Stomach smooth muscle (tissue), 2 donors: ENCODE measurements around the gene GCLC.

Experiments
- H3K27ac ChIP-seq: one replicate; pipeline ENCODE4 v1.7.0; 2013; ENCODE audit warnings: mild to moderate bottlenecking, low read length, inconsistent platforms
- H3K27me3 ChIP-seq, 2 donors: one replicate each; pipeline ENCODE4 v1.7.0; 2013; ENCODE audit warnings: low read length in 2 of 2; ENCODE audit not compliant: insufficient read depth in 2 of 2, control insufficient read depth in 1 of 2
- H3K36me3 ChIP-seq, 2 donors: one replicate each; pipeline ENCODE4 v1.7.0; 2013; ENCODE audit warnings: low read length in 2 of 2; ENCODE audit not compliant: control insufficient read depth in 2 of 2, insufficient read depth in 2 of 2
- H3K4me1 ChIP-seq: one replicate; pipeline ENCODE4 v1.7.0; 2013; ENCODE audit warnings: low read length; ENCODE audit not compliant: control insufficient read depth, insufficient read depth
- H3K4me3 ChIP-seq, 2 donors: one replicate each; pipeline ENCODE4 v1.7.0; 2013; ENCODE audit warnings: low read length in 2 of 2
- H3K9ac ChIP-seq, 2 donors: one replicate each; pipeline ENCODE4 v1.7.0; 2013; ENCODE audit warnings: low read length in 2 of 2, mild to moderate bottlenecking in 1 of 2
- H3K9me3 ChIP-seq, 2 donors: one replicate each; pipeline ENCODE4 v1.7.0; 2013; ENCODE audit warnings: low read length in 2 of 2; ENCODE audit not compliant: control insufficient read depth in 2 of 2
- donor health status: healthy.
- donor health status: Pancreatic carcinoma.

Gene GCLC

GRCh38 chr6:53506872-53507271, 38.0 kb downstream of the GCLC start:
- H3K36me3 ChIP-seq = peaks cover 34 to 47% of the 10 kb centered on the region in 2 donors
- no peak overlapping the region for H3K9ac ChIP-seq
- no peak overlapping the region for H3K4me3 ChIP-seq
- H3K27me3 ChIP-seq = no peaks in the 10 kb centered on the region
- no peaks in the 10 kb centered on the region for H3K4me1 ChIP-seq
- H3K27ac ChIP-seq = no peak overlapping the region
- H3K9me3 ChIP-seq = no peaks in the 10 kb centered on the region

- Histone ChIP-seq H3K4me3 (no peak overlapping the region), H3K4me1 (no peaks in the 10 kb centered on the region), H3K27me3 (no peaks in the 10 kb centered on the region), H3K9ac (no peak overlapping the region), H3K36me3 (peaks cover 41 to 57% of the 10 kb centered on the region in 2 donors), H3K9me3 (no peaks in the 10 kb centered on the region), H3K27ac (no peak overlapping the region)
Measured at GRCh38 chr6:53504512-53504911, 40.4 kb downstream of the GCLC start.

GRCh38 chr6:53503060-53503459, 41.8 kb downstream of the GCLC start:
- H3K9me3 ChIP-seq = no peaks in the 10 kb centered on the region
- no peak overlapping the region for H3K27ac ChIP-seq
- H3K4me1 ChIP-seq = no peaks in the 10 kb centered on the region
- no peak overlapping the region for H3K9ac ChIP-seq
- peaks cover 38 to 64% of the 10 kb centered on the region in 2 donors for H3K36me3 ChIP-seq
- no peaks in the 10 kb centered on the region for H3K27me3 ChIP-seq
- H3K4me3 ChIP-seq = no peak overlapping the region

- Histone ChIP-seq H3K9ac (no peak overlapping the region), H3K4me3 (no peak overlapping the region), H3K4me1 (no peaks in the 10 kb centered on the region), H3K36me3 (peaks cover 30 to 53% of the 10 kb centered on the region in 2 donors), H3K27ac (no peak overlapping the region), H3K27me3 (no peaks in the 10 kb centered on the region), H3K9me3 (no peaks in the 10 kb centered on the region)
Measured at GRCh38 chr6:53501432-53501831, 43.5 kb downstream of the GCLC start.

GRCh38 chr6:53500095-53500494, 44.8 kb downstream of the GCLC start:
- peaks cover 26 to 44% of the 10 kb centered on the region in 2 donors for H3K36me3 ChIP-seq
- H3K9ac ChIP-seq = no peak overlapping the region
- H3K4me3 ChIP-seq = no peak overlapping the region
- no peak overlapping the region for H3K27ac ChIP-seq
- H3K27me3 ChIP-seq = no peaks in the 10 kb centered on the region
- no peaks in the 10 kb centered on the region for H3K4me1 ChIP-seq
- H3K9me3 ChIP-seq = no peaks in the 10 kb centered on the region

- no peak overlapping the region for H3K27ac ChIP-seq
- H3K9me3 ChIP-seq = no peaks in the 10 kb centered on the region
- no peaks in the 10 kb centered on the region for H3K4me1 ChIP-seq
- H3K27me3 ChIP-seq = no peaks in the 10 kb centered on the region
- no peak overlapping the region for H3K4me3 ChIP-seq
- H3K36me3 ChIP-seq = peaks cover 22 to 36% of the 10 kb centered on the region in 2 donors
- no peak overlapping the region for H3K9ac ChIP-seq
Measured at GRCh38 chr6:53499094-53499493, 45.8 kb downstream of the GCLC start.

- peaks cover 19 to 35% of the 10 kb centered on the region in 2 donors for H3K36me3 ChIP-seq
Measured at GRCh38 chr6:53498649-53499048, 46.3 kb downstream of the GCLC start.

GRCh38 chr6:53497905-53498304, 47.0 kb downstream of the GCLC start:
- peaks cover 8% of the 10 kb centered on the region for H3K4me1 ChIP-seq
- no peak overlapping the region for H3K9ac ChIP-seq
- no peak overlapping the region for H3K4me3 ChIP-seq
- H3K27me3 ChIP-seq = no peaks in the 10 kb centered on the region
- H3K36me3 ChIP-seq = peaks cover 14 to 31% of the 10 kb centered on the region in 2 donors
- no peaks in the 10 kb centered on the region for H3K9me3 ChIP-seq
- H3K27ac ChIP-seq = no peak overlapping the region

More at GRCh38 chr6:53498649-53499048, 46.3 kb downstream of the GCLC start:
- H3K9me3 ChIP-seq = no peaks in the 10 kb centered on the region
- H3K4me1 ChIP-seq = peaks cover under 1% of the 10 kb centered on the region
- H3K4me3 ChIP-seq = no peak overlapping the region
- H3K27me3 ChIP-seq = no peaks in the 10 kb centered on the region
- H3K9ac ChIP-seq = no peak overlapping the region
- no peak overlapping the region for H3K27ac ChIP-seq

GRCh38 chr6:53496797-53497375, 48.0 kb downstream of the GCLC start:
- no peaks in the 10 kb centered on the region for H3K27me3 ChIP-seq
- H3K9ac ChIP-seq = no peak overlapping the region
- no peaks in the 10 kb centered on the region for H3K9me3 ChIP-seq
- H3K4me3 ChIP-seq = no peak overlapping the region
- peaks cover 8% of the 10 kb centered on the region for H3K4me1 ChIP-seq
- H3K36me3 ChIP-seq = peaks cover 7 to 23% of the 10 kb centered on the region in 2 donors
- peak overlapping the region; percentile 11 for H3K27ac ChIP-seq

GRCh38 chr6:53495506-53496499, 49.1 kb downstream of the GCLC start:
- H3K9me3 ChIP-seq = no peaks in the 10 kb centered on the region
- H3K36me3 ChIP-seq = peaks cover 7 to 19% of the 10 kb centered on the region in 2 donors
- H3K27ac ChIP-seq = peak overlapping the region; percentile 11
- H3K9ac ChIP-seq = no peak overlapping the region
- H3K27me3 ChIP-seq = no peaks in the 10 kb centered on the region
- peaks cover 8% of the 10 kb centered on the region for H3K4me1 ChIP-seq
- H3K4me3 ChIP-seq = no peak overlapping the region
